ENCODE results near the gene WNT7B.

WNT7B gene

GRCh38 chr22:45966320-45966894, 10.6 kb downstream of the WNT7B start:
- H3K4me3 ChIP-seq (ENCODE audit: low read length): no peak overlapping the region
- TF ChIP-seq CTCF (IDR thresholded peaks at IDR 0.05; ENCODE audit: insufficient read depth, low read depth, low read length, missing control alignments): no peak
- DNase-seq (ENCODE audit: low read depth): no peak

GRCh38 chr22:45965563-45965962, 11.4 kb downstream of the WNT7B start:
- DNase-seq (ENCODE audit: low read depth): no peak
- no peak overlapping the region for H3K4me3 ChIP-seq (ENCODE audit: low read length)

GRCh38 chr22:45964926-45965527, 11.9 kb downstream of the WNT7B start:
- H3K4me3 ChIP-seq (ENCODE audit: low read length): no peak overlapping the region
- no peak for TF ChIP-seq CTCF (IDR thresholded peaks at IDR 0.05; ENCODE audit: insufficient read depth, low read depth, low read length, missing control alignments)
- no peak for DNase-seq (ENCODE audit: low read depth)

More at GRCh38 chr22:45965563-45965962, 11.4 kb downstream of the WNT7B start:
- no peak for TF ChIP-seq CTCF (IDR thresholded peaks at IDR 0.05; ENCODE audit: insufficient read depth, low read depth, low read length, missing control alignments)

GRCh38 chr22:45964372-45964771, 12.6 kb downstream of the WNT7B start:
- peak; percentile 46 for DNase-seq (ENCODE audit: low read depth)
- H3K4me3 ChIP-seq (ENCODE audit: low read length): no peak overlapping the region
- TF ChIP-seq CTCF (IDR thresholded peaks at IDR 0.05; ENCODE audit: insufficient read depth, low read depth, low read length, missing control alignments): no peak

GRCh38 chr22:45963821-45964220, 13.1 kb downstream of the WNT7B start:
- no peak for TF ChIP-seq CTCF (IDR thresholded peaks at IDR 0.05; ENCODE audit: insufficient read depth, low read depth, low read length, missing control alignments)
- H3K4me3 ChIP-seq (ENCODE audit: low read length): no peak overlapping the region
- no peak for DNase-seq (ENCODE audit: low read depth)

GRCh38 chr22:45962756-45963324, 14.1 kb downstream of the WNT7B start:
- TF ChIP-seq CTCF (IDR thresholded peaks at IDR 0.05; ENCODE audit: insufficient read depth, low read depth, low read length, missing control alignments): no peak
- DNase-seq (ENCODE audit: low read depth): no peak
- H3K4me3 ChIP-seq (ENCODE audit: low read length): no peak overlapping the region

GRCh38 chr22:45962434-45962718, 14.6 kb downstream of the WNT7B start:
- H3K4me3 ChIP-seq (ENCODE audit: low read length): no peak overlapping the region
- TF ChIP-seq CTCF (IDR thresholded peaks at IDR 0.05; ENCODE audit: insufficient read depth, low read depth, low read length, missing control alignments): no peak
- no peak for DNase-seq (ENCODE audit: low read depth)

All from epithelial cell of esophagus (primary cell).